Regular cardiac myocyte (primary cell): ENCODE measurements around the gene CLMN. TPM values are rescaled to one million over a fixed set of nuclear protein-coding genes. Genes with fewer than 3 reads are reported as not detected.

Experiments
- total RNA-seq: library from RNA; depleted of rRNA; stranded (reverse); fragments of >200 nt; gene quantifications from 2 replicates; pipeline ENCODE4 v1.2.3, GENCODE V29; 2014

Gene CLMN
- 0.58 and 3.9 TPM in 2 replicates for total RNA-seq

GRCh38 chr14:95319312-95320077 is at the start of gene CLMN:
TSS of gene CLMN (minus strand) at chr14:95319908. CDS start at chr14:95319792, 116 bp downstream.

GRCh38 chr14:95157327-95158189 is 162.2 kb downstream of the CLMN start, which contains the start of gene DICER1:
TSS of gene DICER1 (minus strand) at chr14:95157529. CDS start at chr14:95133458, 24,071 bp downstream.

Other genes starting within 250 kb of the CLMN start
- gene DICER1, start 162.4 kb downstream of the CLMN start, total RNA-seq: 24.0 and 28.6 TPM in 2 replicates
- gene SYNE3, start 196.7 kb upstream of the CLMN start, total RNA-seq: 5.9 and 10.2 TPM in 2 replicates
- gene GLRX5, start 215.1 kb upstream of the CLMN start, total RNA-seq: 28.8 and 52.5 TPM in 2 replicates